Measurements from ENCODE around the gene ASIC3.

DNA sequence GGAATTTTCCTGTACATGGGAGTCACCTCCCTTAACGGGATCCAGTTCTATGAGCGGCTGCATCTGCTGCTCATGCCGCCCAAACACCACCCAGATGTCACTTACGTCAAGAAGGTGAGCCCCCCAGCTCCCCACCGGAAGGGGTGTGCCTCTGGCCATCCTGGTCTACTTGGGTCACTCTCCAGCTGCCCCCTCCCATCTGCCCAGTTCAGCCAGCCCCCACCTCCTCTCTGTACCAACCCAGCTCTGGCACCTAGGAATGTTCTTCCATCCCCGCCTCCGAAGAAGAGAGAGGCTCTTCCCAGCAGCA lies 27.3 kb downstream of the ASIC3 start:
- no peak for TF ChIP-seq POLR2A (IDR thresholded peaks at IDR 0.05)
- TF ChIP-seq CTCF (IDR thresholded peaks at IDR 0.05), result no peak

All from prostate gland (tissue), 2 donors.